Endodermal cell (in vitro differentiated cells): ENCODE data around the gene PRCD. TPM values are rescaled to one million over a fixed set of nuclear protein-coding genes. Genes with fewer than 3 reads are reported as not detected.

ENCODE experiments used
- DNase-seq: peaks from one replicate; pipeline ENCODE4 v3.0.0-alpha.2; 2017
- H3K27ac ChIP-seq: 2 replicates; pipeline ENCODE4 v1.5.1; 2013; ENCODE audit warnings: mild to moderate bottlenecking, low read depth, low read length, moderate library complexity
- H3K27me3 ChIP-seq: 2 replicates; pipeline ENCODE4 v1.6.1; 2013; ENCODE audit warnings: mild to moderate bottlenecking, low read length, moderate library complexity; ENCODE audit not compliant: insufficient read depth, control insufficient read depth, poor library complexity, severe bottlenecking
- H3K36me3 ChIP-seq: 2 replicates; pipeline ENCODE4 v1.7.0; 2013; ENCODE audit warnings: mild to moderate bottlenecking, low read length, moderate library complexity; ENCODE audit not compliant: control insufficient read depth, insufficient read depth
- H3K4me1 ChIP-seq: one replicate; pipeline ENCODE4 v1.7.0; 2013; ENCODE audit warnings: low read length; ENCODE audit not compliant: control insufficient read depth, insufficient read depth
- H3K4me3 ChIP-seq: 2 replicates; pipeline ENCODE4 v1.5.1; 2013; ENCODE audit warnings: mild to moderate bottlenecking, low read length, moderate library complexity
- H3K9ac ChIP-seq: 2 replicates; pipeline ENCODE4 v1.6.1; 2013; ENCODE audit warnings: mild to moderate bottlenecking, low read length, moderate library complexity; ENCODE audit not compliant: poor library complexity, severe bottlenecking; ENCODE audit errors: extremely low read depth
- H3K9me3 ChIP-seq: 2 replicates; pipeline ENCODE4 v1.6.1; 2013; ENCODE audit warnings: mild to moderate bottlenecking, low read length, moderate library complexity; ENCODE audit not compliant: control insufficient read depth
- H3K27ac Mint-ChIP-seq: 2 replicates; pipeline ENCODE4 v1.8.0; 2020; ENCODE audit warnings: mixed read lengths
- H3K27me3 Mint-ChIP-seq: 2 replicates; pipeline ENCODE4 v1.8.0; 2021; ENCODE audit warnings: mild to moderate bottlenecking, mixed read lengths; ENCODE audit not compliant: insufficient read depth
- H3K36me3 Mint-ChIP-seq: 2 replicates; pipeline ENCODE4 v1.8.0; 2020; ENCODE audit warnings: low read depth, mixed read lengths
- H3K4me1 Mint-ChIP-seq: 2 replicates; pipeline ENCODE4 v1.8.0; 2020; ENCODE audit warnings: mixed read lengths
- H3K4me3 Mint-ChIP-seq: 2 replicates; pipeline ENCODE4 v1.8.0; 2020; ENCODE audit warnings: mild to moderate bottlenecking, moderate library complexity, mixed read lengths
- H3K9me3 Mint-ChIP-seq: 2 replicates; pipeline ENCODE4 v1.8.0; 2020; ENCODE audit warnings: mild to moderate bottlenecking, mixed read lengths
- WGBS, 2 experiments: methylation state at CpG; one replicate each; pipeline versions ENCODE4 v1.1.5 to v1.1.7; 2013; ENCODE audit warnings: missing lambda C conversion rate in 2 of 2, mixed read lengths in 1 of 2; ENCODE audit not compliant: insufficient coverage in 1 of 2, insufficient read length in 1 of 2; 5-methylcytosine and 5-hydroxymethylcytosine counted together
- total RNA-seq, 2 donors: library from RNA; stranded (reverse); fragmentation: NEBNext Ultra II Directional in 1 of 2; extraction: Animal tissue kit (Norgen Biotek cat#: 25700) in 1 of 2; gene quantifications; 2 replicates in 1 of 2; 3 replicates in 1 of 2; pipeline ENCODE4 v1.2.1, GENCODE V29; 2021
- TF ChIP-seq, protein P1 (sequence below): fragments of 200-600 bp; sonication (generic); conservative IDR thresholded peaks from 2 replicates; pipeline ENCODE4 v1.5.0; 2021; ENCODE audit warnings: antibody characterized with exemption, mild to moderate bottlenecking

PRCD gene
- total RNA-seq, 2 donors from 2014 or later = 3.2 to 4.8 TPM

DNA sequence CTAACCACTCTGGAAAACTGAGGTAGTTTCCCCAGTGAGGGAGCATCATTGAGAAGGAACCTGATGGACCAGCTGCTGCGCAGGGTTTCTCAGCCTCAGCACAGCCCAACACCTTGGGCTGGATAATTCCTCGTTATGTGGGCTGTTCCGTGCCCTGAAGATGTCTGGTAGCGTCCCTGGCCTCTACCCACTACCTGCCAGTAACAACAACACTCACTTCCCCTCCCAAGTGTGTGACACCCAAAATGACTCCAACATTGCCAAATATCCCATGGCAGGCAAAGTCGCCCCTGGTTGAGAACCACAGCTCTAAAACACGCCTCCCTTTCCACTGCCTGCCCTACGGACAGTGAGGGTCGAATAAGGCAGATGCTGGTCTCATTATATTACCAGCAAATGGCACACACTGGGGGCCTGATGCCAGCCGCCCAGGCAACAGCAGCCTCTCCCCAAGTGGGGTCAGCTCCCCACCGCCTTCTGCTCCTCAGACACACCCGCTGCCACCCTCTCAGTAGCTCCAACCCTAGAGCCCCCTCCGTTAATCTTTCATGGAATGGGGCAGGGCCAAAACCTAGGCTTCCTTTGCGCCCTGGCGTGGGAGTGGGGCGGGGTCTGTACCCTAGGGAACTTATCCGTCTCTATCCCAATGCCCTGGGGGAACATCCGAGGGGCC lies 39.6 kb upstream of the PRCD start:
- H3K9me3 Mint-ChIP-seq = no peaks in the 10 kb centered on the region
- no peak overlapping the region for H3K27ac ChIP-seq
- DNase-seq = no peak
- H3K4me1 ChIP-seq = no peaks in the 10 kb centered on the region
- H3K4me1 Mint-ChIP-seq = peaks cover 45% of the 10 kb centered on the region
- no peaks in the 10 kb centered on the region for H3K9me3 ChIP-seq
- WGBS, 2 experiments = 53 to 76% methylated on average over 6 to 17 of the region's 17 CpGs
- H3K27me3 Mint-ChIP-seq = no peaks in the 10 kb centered on the region
- H3K9ac ChIP-seq = peak overlapping the region; percentile 59
- no peak overlapping the region for H3K27ac Mint-ChIP-seq
- no peaks in the 10 kb centered on the region for H3K27me3 ChIP-seq
- TF ChIP-seq, protein P1, sequence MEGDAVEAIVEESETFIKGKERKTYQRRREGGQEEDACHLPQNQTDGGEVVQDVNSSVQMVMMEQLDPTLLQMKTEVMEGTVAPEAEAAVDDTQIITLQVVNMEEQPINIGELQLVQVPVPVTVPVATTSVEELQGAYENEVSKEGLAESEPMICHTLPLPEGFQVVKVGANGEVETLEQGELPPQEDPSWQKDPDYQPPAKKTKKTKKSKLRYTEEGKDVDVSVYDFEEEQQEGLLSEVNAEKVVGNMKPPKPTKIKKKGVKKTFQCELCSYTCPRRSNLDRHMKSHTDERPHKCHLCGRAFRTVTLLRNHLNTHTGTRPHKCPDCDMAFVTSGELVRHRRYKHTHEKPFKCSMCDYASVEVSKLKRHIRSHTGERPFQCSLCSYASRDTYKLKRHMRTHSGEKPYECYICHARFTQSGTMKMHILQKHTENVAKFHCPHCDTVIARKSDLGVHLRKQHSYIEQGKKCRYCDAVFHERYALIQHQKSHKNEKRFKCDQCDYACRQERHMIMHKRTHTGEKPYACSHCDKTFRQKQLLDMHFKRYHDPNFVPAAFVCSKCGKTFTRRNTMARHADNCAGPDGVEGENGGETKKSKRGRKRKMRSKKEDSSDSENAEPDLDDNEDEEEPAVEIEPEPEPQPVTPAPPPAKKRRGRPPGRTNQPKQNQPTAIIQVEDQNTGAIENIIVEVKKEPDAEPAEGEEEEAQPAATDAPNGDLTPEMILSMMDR = no peak
- peak overlapping the region; percentile 90 for H3K4me3 ChIP-seq
- no peaks in the 10 kb centered on the region for H3K36me3 Mint-ChIP-seq
- H3K36me3 ChIP-seq = no peaks in the 10 kb centered on the region
- peak overlapping the region; percentile 78 for H3K4me3 Mint-ChIP-seq

DNA sequence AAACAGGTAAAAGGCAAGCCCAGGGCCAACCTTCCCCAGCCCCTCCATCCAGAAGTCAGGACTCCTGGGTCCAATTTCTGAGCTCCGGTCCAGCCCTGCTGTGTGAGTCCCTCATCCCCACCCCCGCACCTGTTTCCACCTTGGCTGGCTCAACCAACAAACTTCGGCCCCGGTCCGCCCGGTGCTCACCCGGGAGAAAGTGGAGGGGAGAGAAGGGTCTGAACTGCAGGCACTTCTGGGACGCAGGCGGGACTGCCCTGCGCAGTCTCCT lies 39.2 kb upstream of the PRCD start:
- H3K4me1 Mint-ChIP-seq = peaks cover 45% of the 10 kb centered on the region
- no peak for DNase-seq

DNA sequence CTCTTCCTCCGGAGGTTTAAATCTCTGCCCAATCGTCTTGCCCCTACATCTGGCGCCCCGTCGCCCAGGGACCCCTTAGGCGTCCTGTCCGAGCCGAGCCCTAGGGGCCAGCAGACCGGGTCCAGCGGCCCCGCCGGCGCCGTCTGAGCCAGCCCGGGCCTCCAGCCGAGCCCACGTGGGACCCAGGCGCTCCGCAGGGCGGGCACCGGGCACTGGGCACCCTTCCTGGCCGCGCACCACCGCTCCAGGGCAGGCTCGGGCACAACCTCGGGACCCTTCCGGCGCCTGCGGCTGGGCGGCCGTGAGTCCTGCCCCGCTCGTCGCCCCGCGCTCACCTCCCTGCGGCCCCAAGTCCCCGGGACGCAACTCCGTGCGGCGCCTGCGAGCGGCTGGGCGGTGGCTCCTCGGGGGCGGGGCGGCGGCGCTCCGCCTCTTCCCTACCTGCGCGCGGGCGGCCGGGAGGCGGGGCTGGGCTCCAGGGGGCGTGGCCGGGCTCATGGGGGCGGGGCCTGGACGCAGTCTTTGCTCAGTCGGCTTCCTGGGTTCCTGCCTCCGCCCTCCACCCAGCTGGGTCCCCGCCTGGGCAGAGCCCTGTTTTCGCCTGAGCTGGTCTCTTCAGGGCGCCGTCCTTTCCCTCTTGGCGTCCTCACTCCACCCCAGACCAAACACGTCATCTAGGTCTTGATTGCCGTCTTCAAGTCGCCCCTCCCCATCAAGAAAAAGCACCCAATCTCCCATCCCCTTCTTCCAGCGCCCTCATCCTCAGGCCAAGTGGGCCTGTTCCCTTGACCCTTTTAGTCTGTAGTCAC lies 38.6 kb upstream of the PRCD start, which contains the start of gene RHBDF2:
RHBDF2 (minus strand) TSS at position 406 of the 809 bp plus-strand sequence. CDS start 19,899 bp downstream, outside the sequence.
- no peaks in the 10 kb centered on the region for H3K36me3 ChIP-seq
- WGBS, 2 experiments = 3 to 12% methylated on average over 25 to 72 of the region's 72 CpGs

More for the DNA sequence above, 39.2 kb upstream of the PRCD start:
- Mint-ChIP-seq H3K36me3 (no peaks in the 10 kb centered on the region), H3K4me3 (peak overlapping the region; percentile 78), H3K9me3 (no peaks in the 10 kb centered on the region), H3K27me3 (no peaks in the 10 kb centered on the region), H3K27ac (peak overlapping the region; percentile 26)
- Histone ChIP-seq H3K36me3 (no peaks in the 10 kb centered on the region), H3K4me1 (no peaks in the 10 kb centered on the region), H3K27ac (no peak overlapping the region), H3K9ac (peak overlapping the region; percentile 59), H3K27me3 (no peaks in the 10 kb centered on the region), H3K9me3 (no peaks in the 10 kb centered on the region), H3K4me3 (peak overlapping the region; percentile 90)
- WGBS, 2 experiments = 0 to 1% methylated on average over 3 to 10 of the region's 10 CpGs
- TF ChIP-seq, protein P1 = no peak

More for the DNA sequence above, 38.6 kb upstream of the PRCD start, which contains the start of gene RHBDF2:
- H3K27ac ChIP-seq = no peak within 1 kb of the TSS
- no peaks in the 10 kb centered on the region for H3K9me3 ChIP-seq
- peak within 1 kb of the TSS; percentile 59 for H3K9ac ChIP-seq
- no peaks in the 10 kb centered on the region for H3K27me3 ChIP-seq
- Mint-ChIP-seq H3K9me3 (no peaks in the 10 kb centered on the region), H3K4me1 (peaks cover 45% of the 10 kb centered on the region), H3K27me3 (no peaks in the 10 kb centered on the region), H3K36me3 (no peaks in the 10 kb centered on the region), H3K4me3 (peak within 1 kb of the TSS; percentile 78), H3K27ac (peak within 1 kb of the TSS; percentile 80)
- peak within 1 kb of the TSS; percentile 90 for H3K4me3 ChIP-seq
- TF ChIP-seq, protein P1 = no peak
- no peaks in the 10 kb centered on the region for H3K4me1 ChIP-seq
- DNase-seq = peak; percentile 100
